Amniotic epithelial cell (primary cell): ENCODE measurements around the gene UNG.

Experiments
- DNase-seq: peaks from one replicate; pipeline ENCODE4 v3.0.0-alpha.2; 2010; ENCODE audit warnings: low read depth

UNG gene

DNA sequence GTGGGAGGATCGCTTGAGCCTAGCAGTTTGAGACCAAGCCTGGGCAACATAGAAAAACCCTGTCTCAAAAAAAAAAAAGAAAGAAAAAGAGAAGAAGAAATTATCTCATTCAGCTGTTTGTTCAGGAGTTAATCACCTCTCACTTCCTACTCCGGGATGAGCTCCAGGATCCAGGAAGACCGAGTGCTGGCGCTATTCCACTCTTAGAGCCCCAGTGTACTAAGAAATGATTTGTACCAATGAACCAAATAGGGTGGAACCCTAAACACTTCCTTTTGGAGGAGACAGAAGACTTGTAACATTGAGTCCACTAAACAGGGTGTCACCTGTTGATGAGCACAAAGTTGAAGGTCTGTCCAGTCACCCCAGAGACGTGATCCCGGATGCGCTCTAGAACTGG lies 7.7 kb upstream of the UNG start:
- DNase-seq, result no peak

GRCh38 chr12:109092497-109093021 lies 4.8 kb upstream of the UNG start:
- no peak for DNase-seq

DNA sequence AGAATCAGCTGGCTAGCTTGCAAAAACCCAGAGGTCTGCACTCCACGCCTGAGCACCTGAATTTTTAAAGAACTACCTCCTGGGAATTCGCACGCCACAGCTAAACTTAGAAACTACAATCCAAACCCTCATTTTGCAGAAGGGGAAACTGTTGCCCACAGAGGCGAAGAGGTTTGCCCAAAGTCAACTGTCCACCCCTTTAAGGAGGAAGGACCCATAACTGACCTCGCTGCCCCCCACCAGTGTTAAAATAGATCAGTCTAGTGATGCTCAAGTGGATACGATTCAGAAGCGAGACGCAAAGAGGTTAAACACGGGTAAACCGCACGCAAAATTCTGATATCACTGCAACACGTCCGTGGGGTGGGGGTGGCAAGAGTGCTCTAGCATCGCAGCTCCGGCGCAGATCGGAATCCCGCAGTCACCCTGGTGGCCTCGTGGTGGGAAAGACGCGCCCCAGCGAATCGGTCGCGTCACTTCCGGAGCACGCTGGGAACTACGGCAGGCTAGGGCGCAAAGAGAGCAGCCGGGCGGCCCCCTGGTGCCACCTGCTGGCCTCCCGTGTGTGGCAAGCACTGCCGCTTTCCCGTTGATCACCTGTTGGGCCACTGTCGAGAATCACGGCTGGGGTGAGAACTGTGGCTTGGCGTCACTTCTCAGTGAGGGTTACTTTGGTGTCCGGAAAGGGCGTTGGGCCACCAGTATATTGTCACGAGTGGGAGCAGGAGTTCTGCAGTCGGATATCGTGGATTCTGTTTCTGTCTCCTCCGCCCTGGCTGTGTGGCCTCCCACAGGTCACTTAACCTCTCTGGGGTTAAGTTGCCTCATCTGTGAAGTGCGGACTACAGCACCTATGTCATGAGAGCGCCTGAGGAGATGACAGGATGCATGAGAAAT lies 4.1 kb upstream of the UNG start, which contains the start of gene ALKBH2:
Gene ALKBH2, minus strand, starts transcription at position 451 of the 897 bp plus-strand sequence. CDS start 686 bp downstream, outside the sequence.
- DNase-seq, result peak; percentile 78

DNA sequence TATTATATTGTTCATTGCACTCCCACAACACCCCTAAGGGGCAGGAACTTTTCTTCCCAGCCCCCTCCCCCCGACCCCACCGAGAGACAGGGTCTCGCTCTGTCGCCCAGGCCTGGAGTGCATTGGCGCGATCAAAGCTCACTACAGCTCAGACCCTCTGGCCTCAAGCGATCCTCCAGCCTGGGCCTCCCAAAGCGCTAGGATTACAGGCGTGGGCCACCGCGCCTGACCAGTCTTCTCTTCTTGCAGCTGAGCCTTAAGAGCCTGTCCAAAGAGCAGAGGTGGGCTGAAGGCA lies 310 bp upstream of the UNG start:
- no peak for DNase-seq

- DNase-seq, result peak; percentile 42
These were observed 797 bp downstream of the UNG start for GRCh38 chr12:109098183-109098604.

DNA sequence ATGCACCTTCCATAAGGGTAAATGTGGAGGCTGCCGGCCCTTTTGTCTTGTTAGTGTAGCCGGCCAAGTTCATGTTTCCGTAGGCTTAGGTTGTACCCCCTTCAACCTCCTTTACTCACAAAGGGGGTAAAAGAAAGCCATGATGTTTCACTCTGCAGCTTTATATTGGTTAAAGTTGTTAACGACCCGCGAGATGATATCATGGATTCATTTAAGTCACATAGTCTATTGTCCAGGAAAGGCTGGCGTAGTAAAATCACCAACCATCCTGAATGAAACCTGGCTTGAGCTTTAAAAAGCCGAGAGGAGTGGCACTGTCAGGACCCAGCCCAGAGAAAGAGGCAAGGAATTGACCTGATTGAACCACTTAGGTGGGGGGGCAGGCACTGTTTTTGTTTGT lies 1.3 kb downstream of the UNG start:
- DNase-seq, result no peak

DNA sequence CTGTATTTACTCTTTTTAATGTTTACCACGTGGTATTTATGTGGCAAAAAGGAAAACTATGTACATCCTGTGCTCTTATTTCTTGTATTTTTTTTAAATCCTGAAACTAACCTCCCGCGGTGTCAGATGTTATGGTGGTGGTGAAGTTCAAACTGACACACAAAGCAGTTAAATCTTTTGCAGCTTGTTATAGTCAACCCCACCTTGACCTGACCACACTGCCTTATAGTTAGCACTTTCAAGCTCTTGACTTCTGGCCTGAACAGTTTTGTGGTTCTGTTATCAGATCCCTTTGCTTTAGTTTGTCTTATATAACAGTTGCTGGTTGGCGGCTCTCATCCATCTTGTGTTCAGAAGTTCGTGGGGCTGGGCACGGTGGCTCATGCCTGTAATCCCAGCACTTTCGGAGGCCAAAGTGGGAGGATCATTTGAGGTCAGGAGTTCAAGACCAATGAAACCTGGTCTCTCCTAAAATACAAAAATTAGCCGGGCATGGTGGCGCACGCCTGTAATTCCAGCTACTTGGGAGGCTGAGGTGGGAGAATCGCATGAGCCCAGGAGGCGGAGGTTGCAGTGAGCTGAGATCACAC lies 2.1 kb downstream of the UNG start:
- DNase-seq, result peak; percentile 84

- no peak for DNase-seq
These were observed 3.3 kb downstream of the UNG start for GRCh38 chr12:109100741-109101140.

GRCh38 chr12:109102491-109102890 lies 5.1 kb downstream of the UNG start:
- no peak for DNase-seq

DNA sequence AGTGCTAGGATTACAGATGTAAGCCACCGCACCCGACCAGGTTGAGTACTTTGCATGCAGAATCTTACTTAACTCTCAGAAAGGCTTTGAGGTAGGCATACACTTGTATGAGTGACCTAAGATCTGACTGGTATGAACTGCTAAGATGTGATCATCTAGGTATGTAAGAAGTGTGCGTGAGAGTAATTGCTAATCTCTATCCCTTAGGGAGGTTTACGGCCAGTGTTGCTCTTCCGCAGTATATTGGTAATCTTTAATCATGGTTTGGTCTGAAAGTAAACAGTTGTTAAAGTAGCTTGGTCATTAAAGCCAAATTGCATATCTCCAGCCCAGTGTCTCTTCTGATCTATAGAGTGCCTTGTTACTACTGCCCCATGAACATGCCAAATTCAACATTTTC lies 7.8 kb downstream of the UNG start:
- DNase-seq, result no peak

- no peak for DNase-seq
These were observed 12.5 kb downstream of the UNG start for GRCh38 chr12:109109746-109110350.

- DNase-seq, result peak; percentile 81
These were observed 13.6 kb downstream of the UNG start for GRCh38 chr12:109110988-109111495.

DNA sequence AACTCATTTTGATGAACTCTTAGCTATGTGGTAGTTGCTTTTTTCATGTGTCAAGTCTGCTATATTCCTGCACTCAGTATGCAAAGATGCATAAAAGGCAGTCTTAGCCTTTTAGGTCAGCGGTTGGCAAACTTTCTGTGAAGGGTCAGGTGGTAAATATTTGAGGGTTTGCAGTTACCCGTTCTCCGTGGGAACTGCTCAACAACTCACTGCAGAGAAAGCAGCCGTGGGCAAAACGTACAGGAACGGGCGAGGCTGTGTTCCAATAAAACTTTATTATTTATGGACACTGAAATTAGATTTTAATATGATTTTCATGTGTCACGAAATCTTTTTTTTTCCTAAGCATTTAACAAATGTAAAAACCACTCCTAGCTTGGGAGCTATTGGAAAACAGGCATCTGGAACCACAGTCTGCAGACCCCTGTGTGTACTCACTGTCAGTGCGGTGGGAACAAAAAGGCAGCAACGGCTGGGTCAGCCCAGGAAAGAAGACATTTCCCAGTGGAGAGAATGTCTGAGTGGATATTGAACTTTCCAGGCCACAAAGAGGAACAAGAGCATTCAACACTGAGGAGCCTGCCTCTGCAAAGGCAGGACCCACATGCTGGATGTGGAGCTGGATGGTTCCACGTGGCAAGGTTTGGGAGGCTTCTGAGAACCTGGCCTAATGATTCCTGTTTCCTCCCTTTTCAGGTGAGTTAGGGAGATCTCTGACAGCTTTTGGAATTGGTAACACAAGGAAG lies 15.5 kb downstream of the UNG start:
- no peak for DNase-seq

DNA sequence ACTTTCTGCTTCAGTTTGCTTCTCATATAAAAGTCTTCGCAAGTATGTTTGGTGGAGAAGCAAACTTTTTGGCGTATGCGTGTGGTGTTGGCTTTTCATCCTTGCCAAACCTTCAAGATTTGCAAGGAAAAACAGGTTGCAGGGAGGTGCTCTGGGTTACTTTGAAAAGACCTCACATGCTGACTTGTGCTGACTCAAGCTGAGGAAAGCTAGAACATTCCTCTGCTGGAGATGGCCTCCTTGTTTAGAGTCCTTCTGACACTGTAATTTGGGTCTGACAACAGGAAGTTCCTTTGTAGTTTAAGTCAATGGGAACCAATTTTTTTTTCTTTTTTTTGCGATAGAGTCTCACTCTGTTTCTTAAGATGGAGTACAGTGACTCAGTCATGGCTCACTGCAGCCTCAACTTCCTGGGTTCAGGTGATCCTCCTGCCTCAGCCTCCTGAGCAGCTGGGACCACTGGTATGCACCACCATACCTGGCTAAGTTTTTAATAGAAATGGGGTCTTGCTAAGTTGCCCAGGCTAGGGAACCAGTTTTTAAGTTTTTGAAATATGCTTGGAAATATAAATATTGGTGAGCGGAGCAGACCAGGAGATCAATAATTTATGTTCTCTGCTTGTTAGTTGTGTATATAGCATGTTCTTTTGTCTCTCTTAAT lies 16.4 kb downstream of the UNG start:
- no peak for DNase-seq

DNA sequence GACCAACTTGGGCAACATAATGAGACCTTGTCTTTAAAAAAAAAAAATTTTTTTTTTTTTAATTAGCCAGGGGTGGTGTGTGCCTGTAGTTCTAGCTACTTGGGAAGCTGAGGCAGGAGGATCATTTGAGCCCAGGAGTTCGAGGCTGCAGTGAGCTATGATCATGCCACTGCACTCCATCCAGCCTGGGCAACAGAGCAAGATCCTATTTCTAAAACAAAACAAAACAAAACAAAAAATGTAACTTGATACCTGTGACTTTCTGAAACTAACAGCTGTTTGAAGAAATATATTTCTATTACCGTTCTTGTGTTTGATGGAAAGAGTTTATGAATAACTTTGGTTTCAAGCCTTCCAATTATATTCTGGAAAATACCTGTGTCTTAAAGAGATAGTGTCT lies 17.2 kb downstream of the UNG start:
- no peak for DNase-seq

DNA sequence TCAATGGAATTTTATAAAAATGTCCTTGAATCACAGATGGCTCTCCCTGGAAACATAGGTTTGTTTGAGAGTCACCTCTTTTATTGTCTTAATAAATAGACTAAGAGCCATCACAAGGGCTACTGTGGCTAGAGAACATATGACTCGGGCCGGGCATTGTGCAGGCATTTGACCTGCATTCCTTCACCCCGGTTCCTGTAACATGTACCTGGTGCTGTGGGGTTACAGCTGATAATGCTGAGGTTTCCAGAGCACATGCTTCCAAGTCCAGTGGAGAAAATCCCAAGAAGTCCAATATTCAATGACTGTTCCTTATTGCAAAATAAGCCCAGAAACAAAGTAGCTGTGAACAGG lies 18.0 kb downstream of the UNG start:
- DNase-seq, result no peak

DNA sequence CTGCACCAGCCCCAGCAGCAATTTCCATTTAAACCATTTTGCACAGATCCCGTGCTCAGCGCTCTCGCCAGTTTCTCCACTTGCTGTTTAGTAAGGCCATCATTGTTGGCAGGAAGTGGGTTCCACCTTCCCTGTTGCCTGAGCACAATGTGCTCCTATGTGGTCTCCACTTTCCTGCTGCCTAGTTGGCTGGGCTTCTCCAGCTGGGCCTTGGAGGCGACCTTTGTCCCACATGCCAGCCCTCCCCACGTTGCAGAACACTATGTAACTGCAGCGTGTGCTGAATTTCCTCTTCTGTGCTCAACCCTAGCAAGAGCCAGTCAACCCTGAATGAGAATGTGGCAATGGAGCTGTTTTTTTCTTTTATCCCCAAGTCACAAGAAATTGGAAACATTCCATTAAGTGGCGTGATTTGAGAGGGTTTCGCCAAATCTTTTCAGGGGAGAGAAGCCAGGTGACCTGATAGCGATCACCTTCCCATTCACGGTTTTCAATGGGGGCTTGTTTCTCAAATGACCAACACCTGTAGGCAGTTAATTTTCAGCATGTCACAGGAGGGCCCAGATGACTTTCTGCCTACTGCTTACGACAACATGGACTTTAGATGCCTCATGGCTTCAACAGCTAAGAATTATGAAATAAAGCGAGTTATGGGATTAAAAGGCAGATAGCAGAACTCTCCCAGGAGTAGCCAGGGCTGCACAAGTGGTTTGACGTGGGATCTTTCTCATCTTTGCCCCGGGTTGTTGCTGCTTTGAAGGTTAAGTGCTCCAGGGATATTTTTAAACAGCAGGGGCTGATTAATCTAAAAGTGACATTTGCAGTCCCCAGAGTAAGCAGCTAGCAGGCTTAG lies 18.6 kb downstream of the UNG start, which contains the start of gene ACACB:
Gene ACACB, plus strand, starts transcription at position 830 of the 853 bp plus-strand sequence. CDS start 22,819 bp downstream, outside the sequence.
- DNase-seq, result peak; percentile 47

GRCh38 chr12:109116611-109116949 lies 19.2 kb downstream of the UNG start:
- DNase-seq, result no peak

GRCh38 chr12:109120095-109120494 lies 22.7 kb downstream of the UNG start:
- no peak for DNase-seq

GRCh38 chr12:109120557-109120956 lies 23.2 kb downstream of the UNG start:
- DNase-seq, result no peak
